ENCODE measurements around the gene ASAH2. TPM values are rescaled to one million over a fixed set of nuclear protein-coding genes. Genes with fewer than 3 reads are reported as not detected.

Gene ASAH2
- total RNA-seq, 1 experiment from 2014 or later, result 4.6 TPM

DNA sequence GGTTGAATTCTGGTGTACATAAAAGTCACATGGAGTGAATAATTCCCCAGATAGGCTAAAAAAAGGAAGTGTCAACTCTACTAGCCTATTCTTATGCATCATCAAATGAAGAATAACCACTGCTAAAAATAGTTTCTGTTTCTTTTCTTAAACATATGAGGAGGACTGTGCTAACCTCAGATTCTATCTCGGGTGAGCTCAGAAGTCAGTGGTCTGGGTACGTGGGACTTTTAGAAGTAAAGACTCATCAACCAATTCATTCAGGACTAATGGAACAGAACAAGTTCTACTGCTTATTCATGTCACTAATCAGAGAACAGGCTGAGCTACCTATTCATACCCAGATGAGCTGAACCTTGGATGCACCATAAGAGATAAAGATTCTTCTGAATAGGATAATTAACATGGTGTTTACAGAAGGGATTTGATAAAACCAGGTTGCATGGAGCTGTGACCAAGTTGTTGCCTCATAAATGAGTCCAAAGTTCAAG lies 9.5 kb upstream of the ASAH2 start:
- DNase-seq, result no peak
- H3K27me3 ChIP-seq (ENCODE audit: insufficient read depth, low read length), result no peaks in the 10 kb centered on the region
- no peak overlapping the region for H4K91ac ChIP-seq (ENCODE audit: insufficient read length, low read depth, low read length)
- H3K4me1 ChIP-seq (ENCODE audit: insufficient read depth, low read length), result no peaks in the 10 kb centered on the region
- Mint-ChIP-seq H3K4me1 (peaks cover 9 to 17% of the 10 kb centered on the region in 2 experiments), H3K9me3 (peaks cover 24 to 27% of the 10 kb centered on the region in 2 experiments), H3K27ac (no peak overlapping the region), H3K36me3 (ENCODE audit: insufficient read depth in 1 of 3, low read depth in 3 of 3) (peaks cover 5 to 25% (median 6%) of the 10 kb centered on the region in 3 experiments), H3K4me3 (no peak overlapping the region), H3K27me3 (ENCODE audit: low read depth) (peaks cover 11% of the 10 kb centered on the region)
- H2BK20ac ChIP-seq (ENCODE audit: low read depth, low read length, poor library complexity, severe bottlenecking), result no peak overlapping the region
- H3K56ac ChIP-seq (ENCODE audit: insufficient read length, low read depth, low read length), result no peak overlapping the region
- no peak overlapping the region for H3K18ac ChIP-seq (ENCODE audit: insufficient read length, low read depth, low read length)
- no peak overlapping the region for H3K4ac ChIP-seq (ENCODE audit: low read depth, low read length)
- H2AK5ac ChIP-seq (ENCODE audit: insufficient read length, low read length), result no peak overlapping the region
- H4K20me1 ChIP-seq (ENCODE audit: control insufficient read depth, insufficient read depth, insufficient read length), result no peaks in the 10 kb centered on the region
- H3K79me2 ChIP-seq (ENCODE audit: insufficient read depth, low read length), result no peaks in the 10 kb centered on the region
- no peak overlapping the region for H4K8ac ChIP-seq (replicated peaks; ENCODE audit: insufficient read length, low read depth, low read length)
- no peak overlapping the region for H3K23ac ChIP-seq (ENCODE audit: insufficient read length, low read depth, low read length)
- TF ChIP-seq, protein P1, sequence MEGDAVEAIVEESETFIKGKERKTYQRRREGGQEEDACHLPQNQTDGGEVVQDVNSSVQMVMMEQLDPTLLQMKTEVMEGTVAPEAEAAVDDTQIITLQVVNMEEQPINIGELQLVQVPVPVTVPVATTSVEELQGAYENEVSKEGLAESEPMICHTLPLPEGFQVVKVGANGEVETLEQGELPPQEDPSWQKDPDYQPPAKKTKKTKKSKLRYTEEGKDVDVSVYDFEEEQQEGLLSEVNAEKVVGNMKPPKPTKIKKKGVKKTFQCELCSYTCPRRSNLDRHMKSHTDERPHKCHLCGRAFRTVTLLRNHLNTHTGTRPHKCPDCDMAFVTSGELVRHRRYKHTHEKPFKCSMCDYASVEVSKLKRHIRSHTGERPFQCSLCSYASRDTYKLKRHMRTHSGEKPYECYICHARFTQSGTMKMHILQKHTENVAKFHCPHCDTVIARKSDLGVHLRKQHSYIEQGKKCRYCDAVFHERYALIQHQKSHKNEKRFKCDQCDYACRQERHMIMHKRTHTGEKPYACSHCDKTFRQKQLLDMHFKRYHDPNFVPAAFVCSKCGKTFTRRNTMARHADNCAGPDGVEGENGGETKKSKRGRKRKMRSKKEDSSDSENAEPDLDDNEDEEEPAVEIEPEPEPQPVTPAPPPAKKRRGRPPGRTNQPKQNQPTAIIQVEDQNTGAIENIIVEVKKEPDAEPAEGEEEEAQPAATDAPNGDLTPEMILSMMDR (conservative IDR thresholded peaks at IDR 0.05), result no peak
- H3K23me2 ChIP-seq (ENCODE audit: insufficient read length, low read depth, low read length, poor library complexity, severe bottlenecking), result no peaks in the 10 kb centered on the region
- WGBS (ENCODE audit: extremely low coverage, insufficient read length, low lambda C conversion rate), result no CpG with 5 or more reads among the region's 2 CpGs
- no peak overlapping the region for H3K14ac ChIP-seq (ENCODE audit: insufficient read depth, low read length)
- H2BK15ac ChIP-seq (ENCODE audit: low read depth, low read length), result no peak overlapping the region
- no peak overlapping the region for H4K5ac ChIP-seq (ENCODE audit: insufficient read length, low read depth, low read length)
- no peak overlapping the region for H2BK5ac ChIP-seq (ENCODE audit: insufficient read length, low read length)
- H3K9me3 ChIP-seq (ENCODE audit: control insufficient read depth, low read depth, low read length), result no peaks in the 10 kb centered on the region
- no peak overlapping the region for H2BK12ac ChIP-seq (ENCODE audit: insufficient read length, low read depth, low read length)
- no peak overlapping the region for H2BK120ac ChIP-seq (ENCODE audit: low read depth, low read length, poor library complexity, severe bottlenecking)
- H3K79me1 ChIP-seq (ENCODE audit: insufficient read depth, low read depth, low read length, poor library complexity, severe bottlenecking), result no peaks in the 10 kb centered on the region
- H3K27ac ChIP-seq (ENCODE audit: insufficient read length, low read depth, low read length), result no peak overlapping the region
- no peak overlapping the region for H3K4me2 ChIP-seq (ENCODE audit: insufficient read depth, insufficient read length, low read length)
- no peak overlapping the region for H3K9ac ChIP-seq (ENCODE audit: extremely low read depth, insufficient read length, low read length)
- H2AFZ ChIP-seq (ENCODE audit: low read length), result no peak overlapping the region
- H3T11ph ChIP-seq (ENCODE audit: low read length), result no peak overlapping the region
